ENCODE measurements around the gene CERS2. TPM values are rescaled to one million over a fixed set of nuclear protein-coding genes. Genes with fewer than 3 reads are reported as not detected.

Gene CERS2
- total RNA-seq, 4 donors from 2014 or later = 35.2 to 142 (median 101) TPM

DNA sequence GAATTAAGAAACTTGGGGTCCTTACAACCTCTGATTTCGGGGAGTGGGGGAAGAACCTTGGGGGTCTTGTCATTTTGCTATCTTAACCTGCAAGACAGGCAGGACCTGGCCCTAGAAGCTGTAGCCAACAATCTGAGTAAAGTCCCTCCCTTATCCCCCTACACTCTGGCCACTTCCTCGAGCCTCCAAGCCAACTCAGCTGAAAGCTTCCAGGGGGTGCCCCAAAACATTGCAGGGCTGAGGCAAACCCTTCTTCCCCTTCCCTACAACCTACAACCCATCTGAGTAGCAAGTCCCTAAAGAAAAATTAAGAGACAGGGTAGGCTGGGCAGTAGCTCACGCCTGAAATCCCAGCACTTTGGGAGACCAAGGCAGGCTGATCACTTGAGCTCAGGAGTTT lies 5.0 kb downstream of the CERS2 start:
- H3K4me1 ChIP-seq = peaks cover 23 to 37% (median 35%) of the 10 kb centered on the region in 4 donors
- no peak for DNase-seq
- WGBS, 2 donors (ENCODE audit: low coverage in 1 of 2) = 74 to 100% methylated on average over 1 to 3 of the region's 3 CpGs
- H3K9me3 ChIP-seq = no peaks in the 10 kb centered on the region
- in situ Hi-C loops (cut with MboI; ENCODE audit: low pct_ligation_motif_present in 1 of 4, low pct_unique_long_range_greater_than_20kb in 1 of 4, low sequenced_read_pairs in 3 of 4) (no loop called here), intact Hi-C loops (cut with DNase I; ENCODE audit: low total_unique reads) (no loop called here)
- H3K4me3 ChIP-seq = no peak overlapping the region
- no peaks in the 10 kb centered on the region for H3K27me3 ChIP-seq
- H3K36me3 ChIP-seq = peaks cover 0 to 42% (median 21%) of the 10 kb centered on the region in 4 donors
- no peak overlapping the region for H3K27ac ChIP-seq
- TF ChIP-seq EP300 (IDR thresholded peaks at IDR 0.05; ENCODE audit: low read depth) (no peak), POLR2AphosphoS5 (IDR thresholded peaks at IDR 0.05) (no peak), POLR2A (IDR thresholded peaks at IDR 0.05) (no peak)
- TF ChIP-seq, protein P1, sequence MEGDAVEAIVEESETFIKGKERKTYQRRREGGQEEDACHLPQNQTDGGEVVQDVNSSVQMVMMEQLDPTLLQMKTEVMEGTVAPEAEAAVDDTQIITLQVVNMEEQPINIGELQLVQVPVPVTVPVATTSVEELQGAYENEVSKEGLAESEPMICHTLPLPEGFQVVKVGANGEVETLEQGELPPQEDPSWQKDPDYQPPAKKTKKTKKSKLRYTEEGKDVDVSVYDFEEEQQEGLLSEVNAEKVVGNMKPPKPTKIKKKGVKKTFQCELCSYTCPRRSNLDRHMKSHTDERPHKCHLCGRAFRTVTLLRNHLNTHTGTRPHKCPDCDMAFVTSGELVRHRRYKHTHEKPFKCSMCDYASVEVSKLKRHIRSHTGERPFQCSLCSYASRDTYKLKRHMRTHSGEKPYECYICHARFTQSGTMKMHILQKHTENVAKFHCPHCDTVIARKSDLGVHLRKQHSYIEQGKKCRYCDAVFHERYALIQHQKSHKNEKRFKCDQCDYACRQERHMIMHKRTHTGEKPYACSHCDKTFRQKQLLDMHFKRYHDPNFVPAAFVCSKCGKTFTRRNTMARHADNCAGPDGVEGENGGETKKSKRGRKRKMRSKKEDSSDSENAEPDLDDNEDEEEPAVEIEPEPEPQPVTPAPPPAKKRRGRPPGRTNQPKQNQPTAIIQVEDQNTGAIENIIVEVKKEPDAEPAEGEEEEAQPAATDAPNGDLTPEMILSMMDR (IDR thresholded peaks at IDR 0.05) = no peak

DNA sequence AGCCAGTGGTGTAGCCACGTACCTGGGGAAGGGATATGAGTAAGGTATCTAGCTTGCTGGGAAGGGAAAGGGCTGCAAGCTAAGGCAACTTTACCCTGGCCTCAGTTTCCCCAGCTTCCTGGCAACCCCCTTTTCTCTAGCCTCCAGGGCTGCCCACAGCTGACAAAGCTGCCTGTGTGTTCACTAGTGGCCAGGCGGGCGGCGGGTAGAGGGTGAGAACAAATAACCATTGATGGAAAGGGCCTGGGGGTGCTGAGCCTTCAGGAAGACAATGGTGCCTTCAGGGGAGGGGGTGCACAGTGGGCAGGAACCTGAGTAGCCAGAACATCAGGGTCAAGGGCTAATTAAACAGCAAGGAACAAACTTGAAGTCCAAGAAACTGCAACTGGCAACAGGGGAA lies 6.1 kb downstream of the CERS2 start:
- no peak overlapping the region for H3K4me3 ChIP-seq
- H3K36me3 ChIP-seq = peaks cover 0 to 52% (median 26%) of the 10 kb centered on the region in 4 donors
- H3K27ac ChIP-seq = no peak overlapping the region
- no peak for DNase-seq
- no peaks in the 10 kb centered on the region for H3K27me3 ChIP-seq
- in situ Hi-C loops (cut with MboI; ENCODE audit: low pct_ligation_motif_present in 1 of 4, low pct_unique_long_range_greater_than_20kb in 1 of 4, low sequenced_read_pairs in 3 of 4) = no loop called here
- H3K9me3 ChIP-seq = no peaks in the 10 kb centered on the region
- TF ChIP-seq POLR2AphosphoS5 (IDR thresholded peaks at IDR 0.05) = no peak
- TF ChIP-seq EP300 (IDR thresholded peaks at IDR 0.05; ENCODE audit: low read depth) = no peak
- no peak for TF ChIP-seq POLR2A (IDR thresholded peaks at IDR 0.05)
- TF ChIP-seq, protein P1 (IDR thresholded peaks at IDR 0.05) = no peak
- peaks cover 23 to 35% (median 33%) of the 10 kb centered on the region in 4 donors for H3K4me1 ChIP-seq
- WGBS, 2 donors (ENCODE audit: low coverage in 1 of 2) = 94% methylated on average over 4 of the region's 4 CpGs; no CpG with 5 or more reads in 1 of the 2 donors
- intact Hi-C loops (cut with DNase I; ENCODE audit: low total_unique reads) = no loop called here

DNA sequence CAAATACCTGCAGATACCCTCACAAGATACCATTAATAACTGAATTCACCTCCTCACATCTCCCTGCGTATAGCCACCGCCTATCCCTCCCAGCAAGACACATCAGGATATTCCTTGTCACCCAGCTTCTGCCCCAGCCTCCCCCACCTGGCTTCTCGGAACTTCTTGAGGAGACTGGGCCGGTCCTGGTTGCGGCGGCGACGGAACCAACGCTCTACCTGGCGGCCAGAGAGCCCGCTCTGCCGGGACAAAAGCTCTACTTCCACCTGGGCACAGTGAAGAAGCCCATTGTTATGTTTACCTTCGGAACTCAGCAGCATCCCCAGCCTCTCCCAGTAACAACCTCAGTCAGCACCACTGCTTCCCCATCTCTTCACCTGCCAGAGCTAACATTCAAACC lies 6.7 kb downstream of the CERS2 start:
- no peak overlapping the region for H3K27ac ChIP-seq
- intact Hi-C loops (cut with DNase I; ENCODE audit: low total_unique reads) = no loop called here
- no peak for TF ChIP-seq POLR2AphosphoS5 (IDR thresholded peaks at IDR 0.05)
- TF ChIP-seq POLR2A (IDR thresholded peaks at IDR 0.05) = no peak
- TF ChIP-seq, protein P1 (IDR thresholded peaks at IDR 0.05) = no peak
- no peak for TF ChIP-seq EP300 (IDR thresholded peaks at IDR 0.05; ENCODE audit: low read depth)

DNA sequence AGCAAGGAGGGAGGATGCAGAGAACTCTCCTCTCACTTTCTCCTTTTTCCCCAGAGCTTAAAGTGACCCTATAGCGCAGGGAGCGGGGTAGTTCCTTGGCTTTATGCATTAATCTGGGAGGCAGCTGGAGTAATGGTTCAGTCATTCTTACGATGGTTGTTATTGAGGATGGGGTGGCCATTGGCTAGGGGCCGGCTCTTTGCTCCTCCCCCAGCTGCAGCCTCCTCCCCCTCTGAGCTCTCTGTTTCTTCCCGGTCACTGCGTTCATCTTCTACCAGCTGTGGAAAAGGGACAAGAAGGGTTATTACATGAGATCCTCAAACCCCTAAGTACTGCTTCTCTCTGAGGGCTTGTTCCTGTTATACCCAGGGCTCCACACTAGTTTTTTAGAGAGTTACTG lies 8.6 kb downstream of the CERS2 start:
- Histone ChIP-seq H3K27ac (no peak overlapping the region), H3K4me3 (no peak overlapping the region), H3K27me3 (no peaks in the 10 kb centered on the region), H3K36me3 (peaks cover 0 to 69% (median 26%) of the 10 kb centered on the region in 4 donors), H3K4me1 (peaks cover 4 to 10% (median 8%) of the 10 kb centered on the region in 4 donors), H3K9me3 (no peaks in the 10 kb centered on the region)
- in situ Hi-C loops (cut with MboI; ENCODE audit: low pct_ligation_motif_present in 1 of 4, low pct_unique_long_range_greater_than_20kb in 1 of 4, low sequenced_read_pairs in 3 of 4) = no loop called here
- intact Hi-C loops (cut with DNase I; ENCODE audit: low total_unique reads) = no loop called here
- WGBS, 2 donors (ENCODE audit: low coverage in 1 of 2) = 63 to 66% methylated on average over 6 of the region's 6 CpGs
- no peak for DNase-seq
- TF ChIP-seq EP300 (IDR thresholded peaks at IDR 0.05; ENCODE audit: low read depth) (no peak), POLR2AphosphoS5 (IDR thresholded peaks at IDR 0.05) (no peak), POLR2A (IDR thresholded peaks at IDR 0.05) (no peak)
- TF ChIP-seq, protein P1 (IDR thresholded peaks at IDR 0.05) = no peak

More for the DNA sequence above, 6.7 kb downstream of the CERS2 start:
- Histone ChIP-seq H3K9me3 (no peaks in the 10 kb centered on the region), H3K4me1 (peaks cover 23 to 29% (median 28%) of the 10 kb centered on the region in 4 donors), H3K36me3 (peaks cover 0 to 52% (median 26%) of the 10 kb centered on the region in 4 donors), H3K27me3 (no peaks in the 10 kb centered on the region), H3K4me3 (no peak overlapping the region)
- no peak for DNase-seq
- 92% methylated on average over 13 of the region's 13 CpGs; no CpG with 5 or more reads in 1 of the 2 donors for WGBS, 2 donors (ENCODE audit: low coverage in 1 of 2)
- in situ Hi-C loops (cut with MboI; ENCODE audit: low pct_ligation_motif_present in 1 of 4, low pct_unique_long_range_greater_than_20kb in 1 of 4, low sequenced_read_pairs in 3 of 4) = no loop called here

Data from transverse colon (tissue), 4 donors.